Naive thymus-derived CD4-positive, alpha-beta T cell (primary cell): ENCODE measurements around the gene CEP72. TPM values are rescaled to one million over a fixed set of nuclear protein-coding genes. Genes with fewer than 3 reads are reported as not detected.

Experiments used
- ATAC-seq: fragments of 150-1000 bp; cut with Tn5 transposase; 2 replicates; pipeline ENCODE4 v1.10.0; 2021; ENCODE audit warnings: mild to moderate bottlenecking, moderate library complexity
- CTCF ChIA-PET: fragments of 350-600 bp; sonication (Branson Sonifier 250); formaldehyde crosslinking; loops from one replicate; lab custom pipeline; 2021; ENCODE audit warnings: antibody characterized with exemption; lab: Charles Lee
- POLR2A ChIA-PET: fragments of 350-600 bp; sonication (Branson Sonifier 250); formaldehyde crosslinking; loops from one replicate; lab custom pipeline; 2021; ENCODE audit warnings: antibody characterized with exemption, inconsistent platforms; lab: Charles Lee
- DNase-seq, 9 donors: peaks; one replicate each; pipeline versions ENCODE4 v3.0.0 to v3.0.0-alpha.2; 2020 to 2022; ENCODE audit warnings: mixed read lengths in 1 of 9
- H3K27ac ChIP-seq: one replicate; pipeline ENCODE4 v1.7.0; 2013; ENCODE audit warnings: mild to moderate bottlenecking, low read depth, low read length, moderate library complexity
- H3K27me3 ChIP-seq, 2 donors: one replicate each; pipeline ENCODE4 v1.7.0; 2013; ENCODE audit warnings: low read length in 2 of 2, mild to moderate bottlenecking in 2 of 2, moderate library complexity in 2 of 2; ENCODE audit not compliant: control insufficient read depth in 2 of 2, insufficient read depth in 2 of 2
- H3K36me3 ChIP-seq, 3 experiments: 1 replicate in 2 of 3; 2 replicates in 1 of 3; pipeline ENCODE4 v1.7.0; 2013; ENCODE audit warnings: low read length in 3 of 3, mild to moderate bottlenecking in 3 of 3, moderate library complexity in 1 of 3; ENCODE audit not compliant: insufficient read depth in 3 of 3, control insufficient read depth in 2 of 3
- H3K4me1 ChIP-seq, 2 donors: one replicate each; pipeline ENCODE4 v1.7.0; 2013; ENCODE audit warnings: low read length in 2 of 2, mild to moderate bottlenecking in 2 of 2, moderate library complexity in 1 of 2; ENCODE audit not compliant: control insufficient read depth in 2 of 2, insufficient read depth in 2 of 2
- H3K4me3 ChIP-seq: 2 replicates; pipeline ENCODE4 v1.7.0; 2013; ENCODE audit warnings: mild to moderate bottlenecking, low read length
- H3K9me3 ChIP-seq, 3 experiments: 1 replicate in 2 of 3; 2 replicates in 1 of 3; pipeline ENCODE4 v1.7.0; 2013; ENCODE audit warnings: low read length in 3 of 3; ENCODE audit not compliant: control insufficient read depth in 2 of 3
- H3K27ac Mint-ChIP-seq, 9 donors: one replicate each; pipeline ENCODE4 v1.8.0; 2020 to 2022; ENCODE audit warnings: mixed read lengths in 9 of 9, mild to moderate bottlenecking in 8 of 9, moderate library complexity in 5 of 9, inconsistent platforms in 2 of 9
- H3K27me3 Mint-ChIP-seq, 5 donors: one replicate each; pipeline ENCODE4 v1.8.0; 2021 to 2022; ENCODE audit warnings: mixed read lengths in 5 of 5, mild to moderate bottlenecking in 1 of 5
- H3K36me3 Mint-ChIP-seq, 5 donors: one replicate each; pipeline ENCODE4 v1.8.0; 2020 to 2022; ENCODE audit warnings: mixed read lengths in 5 of 5, mild to moderate bottlenecking in 3 of 5, inconsistent platforms in 1 of 5
- H3K4me1 Mint-ChIP-seq, 7 donors: one replicate each; pipeline ENCODE4 v1.8.0; 2020 to 2022; ENCODE audit warnings: mixed read lengths in 7 of 7, mild to moderate bottlenecking in 3 of 7, inconsistent platforms in 1 of 7
- H3K4me3 Mint-ChIP-seq, 10 donors: one replicate each; pipeline ENCODE4 v1.8.0; 2020 to 2022; ENCODE audit warnings: mild to moderate bottlenecking in 10 of 10, mixed read lengths in 10 of 10, moderate library complexity in 6 of 10, inconsistent platforms in 2 of 10
- H3K9me3 Mint-ChIP-seq, 11 donors: one replicate each; pipeline ENCODE4 v1.8.0; 2020 to 2022; ENCODE audit warnings: mixed read lengths in 11 of 11, mild to moderate bottlenecking in 4 of 11, inconsistent platforms in 1 of 11, moderate library complexity in 1 of 11
- intact Hi-C, 2 donors: fragments of 100-400 bp; cut with micrococcal nuclease; formaldehyde crosslinking; loops; one replicate each; pipeline ENCODE4 v1.15.1; 2023
- polyA plus RNA-seq, 2 donors: library from polyadenylated mRNA; unstranded; fragments of 300-500 nt; fragmentation: Illumina TruSeq; gene quantifications; one replicate each; pipeline ENCODE4 v1.2.3, GENCODE V29; 2021
- total RNA-seq, 6 experiments: library from RNA in 5 of 6; stranded (reverse) in 5 of 6; gene quantifications; 1 replicate in 5 of 6; 2 replicates in 1 of 6; pipeline ENCODE4 v1.2.3 and lab custom pipeline; 2021 to 2026

Gene CEP72
- total and polyA plus RNA-seq, 7 experiments from 2014 or later, result 6.0 to 33.8 (median 16.4) TPM

- peaks cover 0 to 6% (median 0%) of the 10 kb centered on the region in 7 donors for H3K4me1 Mint-ChIP-seq
- no peaks in the 10 kb centered on the region for H3K27me3 Mint-ChIP-seq
- no peaks in the 10 kb centered on the region for H3K9me3 Mint-ChIP-seq
- ATAC-seq (no peak), DNase-seq (no peak)
- POLR2A ChIA-PET, result interaction anchor here (0.7 to 0.9 kb wide), 2 partner anchors 10 to 11 kb away, joined by 3 to 4 read pairs; no protein-coding TSS in a partner anchor
- Histone ChIP-seq H3K36me3 (peaks cover 0 to 75% (median 12%) of the 10 kb centered on the region in 3 experiments), H3K4me3 (no peak overlapping the region), H3K27me3 (no peaks in the 10 kb centered on the region), H3K27ac (no peak overlapping the region), H3K9me3 (no peaks in the 10 kb centered on the region), H3K4me1 (no peaks in the 10 kb centered on the region)
- H3K36me3 Mint-ChIP-seq, result peaks cover 2 to 45% (median 17%) of the 10 kb centered on the region in 5 donors
- H3K4me3 Mint-ChIP-seq, result no peak overlapping the region
- intact Hi-C loops, result no loop called here
- CTCF ChIA-PET, result no interaction called here
- H3K27ac Mint-ChIP-seq, result no peak overlapping the region
These were observed 10.2 kb downstream of the CEP72 start for GRCh38 chr5:622359-622758.

DNA sequence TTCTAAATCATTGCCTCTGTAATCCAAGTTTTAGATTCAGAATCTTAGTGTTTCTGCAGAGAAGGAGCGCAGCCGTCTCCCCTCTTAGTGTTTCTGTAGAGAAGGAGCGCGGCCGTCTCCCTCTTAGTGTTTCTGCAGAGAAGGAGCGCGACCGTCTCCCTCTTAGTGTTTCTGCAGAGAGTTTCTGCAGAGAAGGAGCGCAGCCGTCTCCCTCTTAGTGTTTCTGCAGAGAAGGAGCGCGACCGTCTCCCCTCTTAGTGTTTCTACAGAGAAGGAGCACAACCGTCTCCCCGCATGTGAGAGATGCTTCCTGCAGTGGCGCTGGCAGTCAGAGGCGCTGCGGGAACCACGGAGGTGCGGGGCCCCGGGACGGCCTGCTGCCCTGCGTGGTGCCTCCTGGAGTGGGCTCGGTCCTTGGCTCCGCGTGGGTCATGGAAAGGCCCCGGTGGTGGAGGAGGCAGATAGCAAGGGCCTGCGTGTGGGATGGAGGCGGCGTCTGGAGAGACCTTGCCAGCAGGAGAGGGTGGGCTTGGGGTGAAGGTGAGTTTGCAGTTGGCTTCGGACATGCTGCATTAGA is 10.9 kb downstream of the CEP72 start:
- no peaks in the 10 kb centered on the region for H3K9me3 Mint-ChIP-seq
- intact Hi-C loops, result no loop called here
- no peak overlapping the region for H3K4me3 Mint-ChIP-seq
- POLR2A ChIA-PET, result interaction anchor here (0.9 kb wide), 1 partner anchor 10 kb away, joined by 4 read pairs; no protein-coding TSS in a partner anchor
- H3K9me3 ChIP-seq, result no peaks in the 10 kb centered on the region
- peaks cover 0 to 6% (median 0%) of the 10 kb centered on the region in 7 donors for H3K4me1 Mint-ChIP-seq
- H3K4me1 ChIP-seq, result no peaks in the 10 kb centered on the region
- ATAC-seq, result no peak
- no peak overlapping the region for H3K27ac ChIP-seq
- H3K4me3 ChIP-seq, result no peak overlapping the region
- peaks cover 0 to 79% (median 12%) of the 10 kb centered on the region in 3 experiments for H3K36me3 ChIP-seq
- DNase-seq, result no peak
- no peaks in the 10 kb centered on the region for H3K27me3 Mint-ChIP-seq
- CTCF ChIA-PET, result no interaction called here
- H3K27ac Mint-ChIP-seq, result no peak overlapping the region
- no peaks in the 10 kb centered on the region for H3K27me3 ChIP-seq
- H3K36me3 Mint-ChIP-seq, result peaks cover 2 to 50% (median 15%) of the 10 kb centered on the region in 5 donors

DNA sequence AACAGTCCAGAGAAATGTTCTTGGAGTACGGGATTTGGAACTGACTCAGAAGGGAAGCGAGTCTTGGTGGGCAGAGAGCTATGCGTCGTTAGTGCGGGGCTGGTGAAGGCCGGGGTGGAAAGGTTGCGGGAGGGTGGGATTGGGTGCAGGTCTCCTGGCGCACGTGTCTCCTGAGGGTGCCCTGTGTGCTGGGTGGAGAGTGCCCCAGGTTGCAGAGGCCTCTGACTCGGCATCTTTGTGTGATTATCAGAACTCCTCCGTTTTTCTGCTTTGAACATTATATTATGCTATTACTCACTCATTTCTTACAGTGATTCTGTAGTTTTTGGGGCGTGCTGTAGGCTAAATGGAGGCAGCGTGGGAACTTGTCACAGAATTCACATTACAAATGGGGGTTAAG is 11.4 kb downstream of the CEP72 start:
- POLR2A ChIA-PET, result no interaction called here
- intact Hi-C loops, result no loop called here
- H3K9me3 ChIP-seq, result no peaks in the 10 kb centered on the region
- Mint-ChIP-seq H3K4me3 (no peak overlapping the region), H3K4me1 (peaks cover 0 to 2% (median 0%) of the 10 kb centered on the region in 7 donors), H3K36me3 (peaks cover 2 to 51% (median 12%) of the 10 kb centered on the region in 5 donors), H3K27ac (no peak overlapping the region), H3K9me3 (no peaks in the 10 kb centered on the region), H3K27me3 (no peaks in the 10 kb centered on the region)
- peaks cover 0 to 84% (median 12%) of the 10 kb centered on the region in 3 experiments for H3K36me3 ChIP-seq
- no peak for ATAC-seq
- no peak overlapping the region for H3K27ac ChIP-seq
- DNase-seq, result no peak
- H3K27me3 ChIP-seq, result no peaks in the 10 kb centered on the region
- no peak overlapping the region for H3K4me3 ChIP-seq
- no peaks in the 10 kb centered on the region for H3K4me1 ChIP-seq
- CTCF ChIA-PET, result no interaction called here

DNA sequence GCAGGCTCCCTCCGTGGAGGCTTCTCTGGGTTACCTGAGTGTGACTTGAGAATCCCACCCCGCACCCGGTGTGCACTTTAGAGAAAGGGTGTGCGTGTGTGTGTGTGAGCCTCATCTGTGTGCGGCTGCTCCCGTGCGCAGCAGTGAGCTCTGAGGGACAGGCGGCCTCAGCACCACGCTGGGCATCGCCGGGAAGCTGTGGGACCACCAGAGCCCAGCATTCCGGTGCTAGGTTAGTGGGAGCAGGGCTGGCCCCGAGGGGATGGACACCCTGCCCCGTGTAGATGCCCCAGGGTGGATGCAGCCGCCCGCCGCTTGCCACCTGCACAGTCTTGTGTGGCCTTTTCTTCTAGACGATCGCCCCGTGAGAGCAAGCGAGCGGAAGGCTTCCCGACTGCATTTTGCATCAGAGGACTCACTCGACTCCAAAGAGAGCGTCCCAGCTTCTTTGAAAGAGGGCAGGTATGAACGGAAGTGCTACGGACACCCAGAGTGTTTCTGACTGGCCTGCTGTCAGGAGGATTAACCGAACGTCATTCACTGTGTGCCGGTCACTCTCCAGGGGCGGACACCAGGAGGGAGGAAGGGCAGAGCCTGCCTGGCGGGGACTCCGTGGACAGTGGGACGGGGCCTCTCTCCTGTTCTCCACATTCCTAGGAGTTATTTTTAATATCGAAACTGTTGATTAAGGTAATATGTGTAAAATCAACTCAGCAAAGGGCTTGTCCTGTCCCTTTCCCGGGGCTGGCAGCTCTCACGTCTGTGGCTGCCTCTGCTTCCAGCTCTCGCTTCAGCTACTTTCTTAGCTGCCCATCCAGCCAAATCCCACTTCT is 12.2 kb downstream of the CEP72 start:
- Mint-ChIP-seq H3K27ac (no peak overlapping the region), H3K27me3 (no peaks in the 10 kb centered on the region), H3K4me1 (peaks cover 0 to 2% (median 0%) of the 10 kb centered on the region in 7 donors), H3K9me3 (no peaks in the 10 kb centered on the region), H3K36me3 (peaks cover 2 to 46% (median 8%) of the 10 kb centered on the region in 5 donors), H3K4me3 (no peak overlapping the region)
- ATAC-seq (no peak), DNase-seq (no peak)
- no peak overlapping the region for H3K27ac ChIP-seq
- intact Hi-C loops, result no loop called here
- no peak overlapping the region for H3K4me3 ChIP-seq
- no peaks in the 10 kb centered on the region for H3K4me1 ChIP-seq
- H3K9me3 ChIP-seq, result no peaks in the 10 kb centered on the region
- peaks cover 0 to 82% (median 12%) of the 10 kb centered on the region in 3 experiments for H3K36me3 ChIP-seq
- POLR2A ChIA-PET, result no interaction called here
- H3K27me3 ChIP-seq, result no peaks in the 10 kb centered on the region
- CTCF ChIA-PET, result no interaction called here

DNA sequence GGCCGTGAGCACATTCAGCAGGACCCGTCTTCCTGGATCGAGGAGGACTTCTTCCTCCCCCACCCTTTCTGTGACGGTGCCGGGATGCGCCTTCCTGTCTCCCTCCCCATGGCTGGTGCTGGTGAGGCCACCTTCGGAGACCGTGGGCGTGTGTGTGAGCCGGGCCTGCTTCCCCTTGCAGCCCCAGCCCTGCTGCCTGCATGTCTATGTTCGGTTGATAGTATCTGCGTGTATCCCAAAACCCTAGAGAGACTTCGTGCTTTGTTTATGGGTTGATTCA is 12.8 kb downstream of the CEP72 start:
- Mint-ChIP-seq H3K4me1 (peaks cover 0 to 2% (median 0%) of the 10 kb centered on the region in 7 donors), H3K27ac (no peak overlapping the region), H3K9me3 (no peaks in the 10 kb centered on the region), H3K36me3 (peaks cover 2 to 41% (median 8%) of the 10 kb centered on the region in 5 donors), H3K4me3 (no peak overlapping the region), H3K27me3 (no peaks in the 10 kb centered on the region)
- no peak for DNase-seq
- POLR2A ChIA-PET, result no interaction called here
- Histone ChIP-seq H3K9me3 (no peaks in the 10 kb centered on the region), H3K4me3 (no peak overlapping the region), H3K27me3 (no peaks in the 10 kb centered on the region), H3K4me1 (no peaks in the 10 kb centered on the region), H3K27ac (no peak overlapping the region), H3K36me3 (peaks cover 0 to 77% (median 10%) of the 10 kb centered on the region in 3 experiments)
- no peak for ATAC-seq
- CTCF ChIA-PET, result no interaction called here
- intact Hi-C loops, result no loop called here

- no peak for DNase-seq
- peaks cover 2 to 35% (median 8%) of the 10 kb centered on the region in 5 donors for H3K36me3 Mint-ChIP-seq
- Histone ChIP-seq H3K36me3 (peaks cover 0 to 71% (median 3%) of the 10 kb centered on the region in 3 experiments), H3K9me3 (no peaks in the 10 kb centered on the region), H3K4me3 (no peak overlapping the region), H3K4me1 (no peaks in the 10 kb centered on the region), H3K27me3 (no peaks in the 10 kb centered on the region), H3K27ac (no peak overlapping the region)
- CTCF ChIA-PET, result no interaction called here
- no peaks in the 10 kb centered on the region for H3K27me3 Mint-ChIP-seq
- peak overlapping the region in 1 of 10 donors; percentile 33 for H3K4me3 Mint-ChIP-seq
- POLR2A ChIA-PET, result no interaction called here
- intact Hi-C loops, result no loop called here
- H3K4me1 Mint-ChIP-seq, result peaks cover 0 to 2% (median 0%) of the 10 kb centered on the region in 7 donors
- no peaks in the 10 kb centered on the region for H3K9me3 Mint-ChIP-seq
- ATAC-seq, result no peak
- H3K27ac Mint-ChIP-seq, result no peak overlapping the region
These were observed 13.4 kb downstream of the CEP72 start for GRCh38 chr5:625516-625915.
